ENCODE data around the gene RNF217. TPM values are rescaled to one million over a fixed set of nuclear protein-coding genes. Genes with fewer than 3 reads are reported as not detected.

Gene RNF217
- total and polyA plus RNA-seq, 2 of the 8 experiments (the other 6 are each of a cell fraction or from before 2014, with no cell fraction given), result 2.0 to 8.9 TPM

DNA sequence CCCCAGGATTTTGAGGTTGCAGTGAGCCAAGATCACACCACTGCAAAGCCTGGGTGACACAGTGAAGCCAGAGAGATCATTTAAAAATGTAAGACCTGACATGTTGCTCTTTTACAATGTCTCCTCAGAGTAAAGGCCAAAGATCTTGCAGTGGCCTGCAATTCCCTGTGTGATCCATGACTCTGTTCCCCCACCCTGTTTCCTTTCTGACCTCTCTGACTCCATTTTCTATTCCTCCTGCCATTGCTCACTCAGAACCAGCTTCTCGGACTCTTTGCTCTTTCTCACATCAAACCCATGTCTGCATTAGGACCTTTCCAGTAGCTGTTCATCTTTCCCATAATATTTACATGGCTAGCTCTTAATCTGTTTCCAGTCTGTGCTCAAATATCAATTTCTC is 28.8 kb downstream of the RNF217 start:
- CTCF ChIA-PET (ENCODE audit: partially characterized antibody), result interaction anchor here (0.6 kb wide), 1 partner anchor 1945 kb away, joined by 3 read pairs; no protein-coding TSS in a partner anchor
- H2BK15ac ChIP-seq (ENCODE audit: low read length), result no peak overlapping the region
- H2BK12ac ChIP-seq (ENCODE audit: low read depth, low read length), result no peak overlapping the region
- H2AFZ ChIP-seq (ENCODE audit: low read length), result no peak overlapping the region
- H3K56ac ChIP-seq (replicated peaks; ENCODE audit: insufficient read length, low read depth, low read length), result no peak overlapping the region
- DNase-seq (ENCODE audit: low read depth in 1 of 2, low spot score in 2 of 2) (no peak), FAIRE-seq (no peak)
- no peaks in the 10 kb centered on the region; the same call in 1 of the 2 replicates for H3K79me1 ChIP-seq (ENCODE audit: low read depth, low read length)
- no peaks in the 10 kb centered on the region for H3K79me2 ChIP-seq (ENCODE audit: control insufficient read depth in 1 of 2, insufficient read depth in 2 of 2, low read length in 2 of 2)
- no peaks in the 10 kb centered on the region for H3K23me2 ChIP-seq (ENCODE audit: low read depth, low read length)
- H3K18ac ChIP-seq (ENCODE audit: extremely low read depth, low read length), result no peak overlapping the region
- H3K9ac ChIP-seq (replicated peaks in 1 of 4; ENCODE audit: extremely low read depth in 1 of 4, low read depth in 3 of 4, low read length in 3 of 4), result no peak overlapping the region
- no peak overlapping the region for H2BK20ac ChIP-seq (ENCODE audit: low read length)
- POLR2A ChIA-PET (ENCODE audit: partially characterized antibody), result interaction anchor here (0.8 to 1.0 kb wide), 2 partner anchors 19 to 29 kb away, joined by 4 read pairs; partner anchors contain the start of gene RNF217
- H4K5ac ChIP-seq (ENCODE audit: insufficient read length, low read depth, low read length), result no peak overlapping the region
- no peaks in the 10 kb centered on the region for H4K20me1 ChIP-seq (replicated peaks in 1 of 2; ENCODE audit: control insufficient read depth in 1 of 2, insufficient read depth in 2 of 2, low read length in 2 of 2)
- no peak overlapping the region for H3K27ac ChIP-seq (ENCODE audit: low read depth, low read length)
- no peak overlapping the region for H3K4me3 ChIP-seq (ENCODE audit: extremely low read depth in 1 of 4, insufficient read depth in 2 of 4, low read depth in 3 of 4, low read length in 4 of 4)
- H3K9me3 ChIP-seq (ENCODE audit: insufficient read depth in 2 of 2, low read depth in 1 of 2, low read length in 1 of 2), result 0 out of 4 replicates have a peak, but pooled peaks cover 0 to 3% of the 10 kb centered on the region in 2 experiments
- no peak overlapping the region for H2AK5ac ChIP-seq (ENCODE audit: low read depth, low read length)
- no peak overlapping the region for H4K8ac ChIP-seq (ENCODE audit: extremely low read depth, insufficient read depth, low read length)
- no peaks in the 10 kb centered on the region for H3K36me3 ChIP-seq (ENCODE audit: control insufficient read depth in 2 of 4, insufficient read depth in 4 of 4, low read length in 3 of 4)
- H3K14ac ChIP-seq (ENCODE audit: insufficient read length), result no peak overlapping the region
- no peak overlapping the region for H2BK5ac ChIP-seq (ENCODE audit: low read depth, low read length)
- 92% methylated on average over 1 of the region's 1 CpG; no CpG with 5 or more reads in 1 of the 2 experiments for WGBS, 2 experiments (ENCODE audit: extremely low coverage in 1 of 2, insufficient coverage in 1 of 2, insufficient read length in 1 of 2, insufficient replicate concordance in 2 of 2, low coverage in 1 of 2, low lambda C conversion rate in 2 of 2, missing lambda C conversion rate in 1 of 2)
- no peaks in the 10 kb centered on the region for H3K27me3 ChIP-seq (replicated peaks in 1 of 4; ENCODE audit: control insufficient read depth in 3 of 4, extremely low read depth in 1 of 4, insufficient read depth in 3 of 4, low read length in 3 of 4)
- H3K23ac ChIP-seq (ENCODE audit: insufficient read length), result no peak overlapping the region
- H2BK120ac ChIP-seq (replicated peaks; ENCODE audit: low read depth, low read length), result no peak overlapping the region
- no peak overlapping the region for H3K4me2 ChIP-seq (ENCODE audit: insufficient read depth in 1 of 2, low read depth in 2 of 2, low read length in 2 of 2)
- H3K4me1 ChIP-seq (replicated peaks in 1 of 4; ENCODE audit: control insufficient read depth in 3 of 4, insufficient read depth in 4 of 4, low read length in 3 of 4), result peaks cover 0 to 3% (median 0%) of the 10 kb centered on the region in 4 experiments; a peak in 1 of 7 replicates
- TF ChIP-seq, protein P1, sequence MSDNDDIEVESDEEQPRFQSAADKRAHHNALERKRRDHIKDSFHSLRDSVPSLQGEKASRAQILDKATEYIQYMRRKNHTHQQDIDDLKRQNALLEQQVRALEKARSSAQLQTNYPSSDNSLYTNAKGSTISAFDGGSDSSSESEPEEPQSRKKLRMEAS (IDR thresholded peaks at IDR 0.05), result no peak
- no peak for TF ChIP-seq SP4 (IDR thresholded peaks at IDR 0.05; ENCODE audit: low read length)
- TF ChIP-seq KDM5A (IDR thresholded peaks at IDR 0.05; ENCODE audit: low read length), result no peak
- no peak for TF ChIP-seq YY1 (IDR thresholded peaks at IDR 0.05; ENCODE audit: low read depth, low read length)
- no peak for TF ChIP-seq EP300 (IDR thresholded peaks at IDR 0.05; ENCODE audit: borderline replicate concordance in 1 of 2, low read depth in 2 of 2, low read length in 2 of 2)
- TF ChIP-seq TBP (IDR thresholded peaks at IDR 0.05; ENCODE audit: low read depth, low read length), result no peak
- no peak for TF ChIP-seq SAP30 (IDR thresholded peaks at IDR 0.05; ENCODE audit: insufficient read depth, insufficient replicate concordance, low read length)
- H3K4ac ChIP-seq (replicated peaks; ENCODE audit: insufficient read length, low read depth, low read length), result no peak overlapping the region
- H4K91ac ChIP-seq (replicated peaks; ENCODE audit: insufficient read length, low read length), result no peak overlapping the region

Measured in H1 (cell line).